Prostate gland (tissue), 2 donors: ENCODE results near the gene HEATR5B. TPM values are rescaled to one million over a fixed set of nuclear protein-coding genes. Genes with fewer than 3 reads are reported as not detected.
"Not testable (repeated sequence)": the region's sequence is repeated elsewhere in the genome, so short reads cannot be mapped to it uniquely, and the experiment has no call there.

Experiments used
- DNase-seq: peaks from one replicate; pipeline ENCODE4 v3.0.0-alpha.2; 2019; ENCODE audit warnings: low spot score
- H3K27ac ChIP-seq, 2 donors: fragments of 200-600 bp; sonication (generic); 2 replicates each; pipeline ENCODE4 v1.5.1; 2017 to 2019
- H3K27me3 ChIP-seq: fragments of 200-600 bp; sonication (generic); replicated peaks from 2 replicates; pipeline ENCODE4 v1.5.1; 2019; ENCODE audit not compliant: insufficient read depth
- H3K36me3 ChIP-seq, 2 donors: fragments of 200-600 bp; sonication (generic); 1 replicate in 1 of 2; 2 replicates in 1 of 2; pipeline versions ENCODE4 v1.5.1 to v1.8.1; 2017 to 2019
- H3K4me1 ChIP-seq: fragments of 200-600 bp; sonication (generic); replicated peaks from 2 replicates; pipeline ENCODE4 v1.5.1; 2019
- H3K4me3 ChIP-seq, 2 donors: fragments of 200-600 bp; sonication (generic); 2 replicates each; pipeline ENCODE4 v1.5.1; 2017 to 2019
- H3K9me3 ChIP-seq: fragments of 200-600 bp; sonication (generic); 2 replicates; pipeline ENCODE4 v1.5.1; 2017
- POLR2A ChIP-seq: fragments of 450-650 bp; IDR thresholded peaks from one replicate; pipeline ENCODE4 v1.6.1; 2016; ENCODE audit warnings: antibody characterized with exemption, mild to moderate bottlenecking
- POLR2AphosphoS5 ChIP-seq: sonication (generic); formaldehyde crosslinking; IDR thresholded peaks from one replicate; pipeline ENCODE4 v1.6.1; 2017; ENCODE audit warnings: antibody characterized with exemption
- WGBS: methylation state at CpG from one replicate; pipeline ENCODE4 v1.1.5; 2018; 5-methylcytosine and 5-hydroxymethylcytosine counted together
- intact Hi-C: fragments of 100-400 bp; cut with DNase I; formaldehyde crosslinking; loops from one replicate; pipeline ENCODE4 v1.14.2; 2022
- total RNA-seq, 2 donors: library from RNA; depleted of rRNA; stranded (reverse); fragments of >200 nt; gene quantifications; one replicate each; pipeline ENCODE4 v1.1.0, GENCODE V29; 2016
- TF ChIP-seq, protein P1 (sequence below), 4 experiments: fragments of 200-600 bp in 2 of 4; fragments of 450-650 bp in 2 of 4; sonication (generic) in 2 of 4; IDR thresholded peaks; 1 replicate in 3 of 4; 2 replicates in 1 of 4; pipeline ENCODE4 v1.5.1; 2016 to 2019; ENCODE audit warnings: antibody characterized with exemption in 4 of 4, mild to moderate bottlenecking in 2 of 4, moderate library complexity in 2 of 4

Gene HEATR5B
- total RNA-seq, 2 donors from 2014 or later, result 31.1 to 37.4 TPM

DNA sequence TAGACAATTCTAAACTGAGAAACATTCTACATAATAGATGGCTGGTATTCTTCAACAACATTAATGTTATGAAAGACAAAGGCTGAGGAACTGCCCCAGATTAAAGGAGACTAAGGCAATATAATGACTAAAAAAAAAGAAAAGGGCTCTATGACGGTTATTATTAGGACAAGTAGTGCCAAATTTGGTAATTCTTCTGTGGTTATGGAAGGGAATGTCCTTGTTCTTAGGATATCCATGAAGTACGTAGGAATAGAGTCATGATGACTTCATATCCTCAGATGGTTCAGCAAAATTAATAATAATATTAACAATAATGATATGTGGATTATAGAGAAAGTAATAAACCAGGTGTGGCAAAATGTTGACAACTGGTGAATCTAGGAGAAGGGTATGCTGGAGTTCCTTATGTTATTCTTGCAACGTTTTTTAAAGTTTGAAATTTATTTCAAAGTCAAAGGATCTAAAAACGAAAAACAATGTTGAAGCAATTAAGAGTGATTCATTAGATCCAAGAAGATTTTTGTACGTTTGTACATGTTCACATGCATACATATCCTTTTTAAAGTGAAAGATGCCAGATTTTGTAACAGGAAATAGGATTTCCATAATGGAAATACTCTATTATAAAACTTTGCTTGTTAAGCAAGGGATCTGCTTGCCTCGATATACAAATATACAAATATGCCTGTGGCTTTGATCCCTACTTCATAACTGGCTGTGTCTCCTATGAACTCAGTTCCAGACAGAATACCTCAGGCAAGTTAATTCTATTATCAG lies 90.1 kb downstream of the HEATR5B start:
- DNase-seq, result no peak
- Histone ChIP-seq H3K9me3 (no peaks in the 10 kb centered on the region), H3K4me1 (no peaks in the 10 kb centered on the region), H3K27me3 (no peaks in the 10 kb centered on the region), H3K36me3 (no peaks in the 10 kb centered on the region), H3K4me3 (no peak overlapping the region), H3K27ac (no peak overlapping the region)
- TF ChIP-seq POLR2AphosphoS5 (no peak), POLR2A (no peak)
- TF ChIP-seq, protein P1, sequence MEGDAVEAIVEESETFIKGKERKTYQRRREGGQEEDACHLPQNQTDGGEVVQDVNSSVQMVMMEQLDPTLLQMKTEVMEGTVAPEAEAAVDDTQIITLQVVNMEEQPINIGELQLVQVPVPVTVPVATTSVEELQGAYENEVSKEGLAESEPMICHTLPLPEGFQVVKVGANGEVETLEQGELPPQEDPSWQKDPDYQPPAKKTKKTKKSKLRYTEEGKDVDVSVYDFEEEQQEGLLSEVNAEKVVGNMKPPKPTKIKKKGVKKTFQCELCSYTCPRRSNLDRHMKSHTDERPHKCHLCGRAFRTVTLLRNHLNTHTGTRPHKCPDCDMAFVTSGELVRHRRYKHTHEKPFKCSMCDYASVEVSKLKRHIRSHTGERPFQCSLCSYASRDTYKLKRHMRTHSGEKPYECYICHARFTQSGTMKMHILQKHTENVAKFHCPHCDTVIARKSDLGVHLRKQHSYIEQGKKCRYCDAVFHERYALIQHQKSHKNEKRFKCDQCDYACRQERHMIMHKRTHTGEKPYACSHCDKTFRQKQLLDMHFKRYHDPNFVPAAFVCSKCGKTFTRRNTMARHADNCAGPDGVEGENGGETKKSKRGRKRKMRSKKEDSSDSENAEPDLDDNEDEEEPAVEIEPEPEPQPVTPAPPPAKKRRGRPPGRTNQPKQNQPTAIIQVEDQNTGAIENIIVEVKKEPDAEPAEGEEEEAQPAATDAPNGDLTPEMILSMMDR (IDR thresholded peaks at IDR 0.05), result no peak
- intact Hi-C loops, result no loop called here
- WGBS, result 83% methylated on average over 6 of the region's 6 CpGs

DNA sequence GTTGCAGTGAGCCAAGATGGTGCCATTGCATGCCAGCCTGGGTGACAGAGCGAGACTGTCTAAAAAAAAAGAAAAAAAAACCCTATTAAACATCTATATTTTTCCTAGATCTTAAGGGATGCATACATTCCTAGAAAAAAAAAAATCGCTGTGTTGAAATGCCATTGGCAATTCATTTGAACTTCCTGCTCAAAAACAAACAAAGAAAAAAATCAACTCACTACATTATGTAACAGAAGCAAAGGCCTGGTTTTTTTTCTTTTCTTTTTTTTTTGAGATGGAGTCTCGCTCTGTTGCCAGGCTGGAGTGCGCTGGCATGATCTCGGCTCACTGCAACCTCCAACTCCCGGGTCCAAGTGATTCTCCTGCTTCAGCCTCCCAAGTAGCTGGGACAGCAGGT lies 96.2 kb downstream of the HEATR5B start:
- H3K4me3 ChIP-seq, result no peak overlapping the region
- H3K4me1 ChIP-seq, result no peaks in the 10 kb centered on the region
- no peak overlapping the region for H3K27ac ChIP-seq
- 87% methylated on average over 6 of the region's 6 CpGs for WGBS
- H3K27me3 ChIP-seq, result no peaks in the 10 kb centered on the region
- TF ChIP-seq POLR2A (no peak), POLR2AphosphoS5 (no peak)
- TF ChIP-seq, protein P1 (IDR thresholded peaks at IDR 0.05), result no peak
- H3K36me3 ChIP-seq, result no peaks in the 10 kb centered on the region
- intact Hi-C loops, result no loop called here
- no peaks in the 10 kb centered on the region for H3K9me3 ChIP-seq
- DNase-seq, result no peak

GRCh38 chr2:36982467-36982866 lies 101.7 kb downstream of the HEATR5B start:
- H3K4me3 ChIP-seq, result no peak overlapping the region
- H3K27me3 ChIP-seq, result no peaks in the 10 kb centered on the region
- TF ChIP-seq POLR2AphosphoS5 (no peak), POLR2A (no peak)
- TF ChIP-seq, protein P1 (IDR thresholded peaks at IDR 0.05), result no peak
- H3K27ac ChIP-seq, result no peak overlapping the region
- DNase-seq, result no peak
- WGBS, result 76% methylated on average over 3 of the region's 3 CpGs
- no peaks in the 10 kb centered on the region for H3K36me3 ChIP-seq
- no peaks in the 10 kb centered on the region for H3K4me1 ChIP-seq
- no peaks in the 10 kb centered on the region for H3K9me3 ChIP-seq
- intact Hi-C loops, result no loop called here

DNA sequence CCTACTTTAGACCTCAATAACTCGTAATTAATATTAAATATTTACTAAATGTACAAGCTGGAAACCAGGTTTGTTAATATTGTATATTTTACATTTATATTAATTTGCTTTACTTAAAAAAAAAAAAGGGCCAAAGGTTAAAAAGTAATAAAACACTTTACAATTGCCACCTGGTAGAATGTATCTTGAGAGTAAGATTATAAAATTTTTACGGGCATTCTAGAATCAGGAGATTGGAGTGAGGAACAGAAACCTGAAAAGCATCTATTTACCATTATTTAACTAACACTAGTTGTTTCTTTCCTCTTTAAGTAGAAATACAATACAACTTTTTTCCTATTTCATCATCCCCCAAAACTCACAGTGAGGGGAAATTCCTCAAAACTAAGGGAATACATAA lies 102.3 kb downstream of the HEATR5B start:
- Histone ChIP-seq H3K27me3 (no peaks in the 10 kb centered on the region), H3K27ac (no peak overlapping the region), H3K4me1 (no peaks in the 10 kb centered on the region), H3K36me3 (no peaks in the 10 kb centered on the region), H3K4me3 (no peak overlapping the region), H3K9me3 (no peaks in the 10 kb centered on the region)
- intact Hi-C loops, result no loop called here
- TF ChIP-seq POLR2A (no peak), POLR2AphosphoS5 (no peak)
- TF ChIP-seq, protein P1 (IDR thresholded peaks at IDR 0.05), result no peak
- 53% methylated on average over 2 of the region's 2 CpGs for WGBS
- no peak for DNase-seq

- H3K4me1 ChIP-seq, H3K36me3 ChIP-seq, intact Hi-C loops, H3K4me3 ChIP-seq, DNase-seq, H3K27ac ChIP-seq, H3K9me3 ChIP-seq, H3K27me3 ChIP-seq: not testable (repeated sequence)
- WGBS, result 98% methylated on average over 3 of the region's 3 CpGs
Measured at GRCh38 chr2:36979007-36979406, 105.2 kb downstream of the HEATR5B start.
